Fibroblast of gingiva (primary cell): ENCODE results near the gene KASH5.

Experiments
- DNase-seq: peaks from one replicate; pipeline ENCODE4 v3.0.0-alpha.2; 2011; ENCODE audit warnings: low read depth

The KASH5 gene, protein sequence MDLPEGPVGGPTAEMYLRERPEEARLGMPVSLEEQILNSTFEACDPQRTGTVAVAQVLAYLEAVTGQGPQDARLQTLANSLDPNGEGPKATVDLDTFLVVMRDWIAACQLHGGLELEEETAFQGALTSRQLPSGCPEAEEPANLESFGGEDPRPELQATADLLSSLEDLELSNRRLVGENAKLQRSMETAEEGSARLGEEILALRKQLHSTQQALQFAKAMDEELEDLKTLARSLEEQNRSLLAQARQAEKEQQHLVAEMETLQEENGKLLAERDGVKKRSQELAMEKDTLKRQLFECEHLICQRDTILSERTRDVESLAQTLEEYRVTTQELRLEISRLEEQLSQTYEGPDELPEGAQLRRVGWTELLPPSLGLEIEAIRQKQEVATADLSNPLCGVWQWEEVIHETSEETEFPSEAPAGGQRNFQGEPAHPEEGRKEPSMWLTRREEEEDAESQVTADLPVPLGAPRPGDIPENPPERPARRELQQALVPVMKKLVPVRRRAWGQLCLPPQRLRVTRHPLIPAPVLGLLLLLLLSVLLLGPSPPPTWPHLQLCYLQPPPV

DNA sequence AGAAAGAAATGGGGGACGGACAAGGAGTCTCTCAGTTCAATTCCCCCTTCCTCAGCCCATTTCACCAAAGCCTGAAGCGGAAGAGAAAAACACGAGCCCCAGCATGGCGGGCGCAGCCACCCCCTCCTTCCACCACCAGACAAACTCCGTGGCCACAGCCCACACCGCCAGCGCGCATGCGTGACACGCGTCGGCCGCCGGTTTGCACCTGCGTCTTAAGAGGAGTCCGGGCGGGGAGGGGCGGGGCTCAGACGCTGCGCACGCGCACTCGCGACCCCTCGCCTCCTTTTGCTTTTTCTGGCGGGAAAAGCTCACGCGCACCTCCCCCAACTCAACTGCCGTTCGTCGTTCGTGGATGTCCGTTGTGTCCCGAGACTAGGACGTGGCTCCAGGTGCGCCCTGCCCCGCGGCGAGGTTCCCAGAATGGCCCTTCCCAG lies at the start of gene KASH5:
Gene KASH5, plus strand, starts transcription at position 314 of the 437 bp plus-strand sequence. CDS start 2,635 bp downstream, outside the sequence.
- DNase-seq: peak; percentile 50

DNA sequence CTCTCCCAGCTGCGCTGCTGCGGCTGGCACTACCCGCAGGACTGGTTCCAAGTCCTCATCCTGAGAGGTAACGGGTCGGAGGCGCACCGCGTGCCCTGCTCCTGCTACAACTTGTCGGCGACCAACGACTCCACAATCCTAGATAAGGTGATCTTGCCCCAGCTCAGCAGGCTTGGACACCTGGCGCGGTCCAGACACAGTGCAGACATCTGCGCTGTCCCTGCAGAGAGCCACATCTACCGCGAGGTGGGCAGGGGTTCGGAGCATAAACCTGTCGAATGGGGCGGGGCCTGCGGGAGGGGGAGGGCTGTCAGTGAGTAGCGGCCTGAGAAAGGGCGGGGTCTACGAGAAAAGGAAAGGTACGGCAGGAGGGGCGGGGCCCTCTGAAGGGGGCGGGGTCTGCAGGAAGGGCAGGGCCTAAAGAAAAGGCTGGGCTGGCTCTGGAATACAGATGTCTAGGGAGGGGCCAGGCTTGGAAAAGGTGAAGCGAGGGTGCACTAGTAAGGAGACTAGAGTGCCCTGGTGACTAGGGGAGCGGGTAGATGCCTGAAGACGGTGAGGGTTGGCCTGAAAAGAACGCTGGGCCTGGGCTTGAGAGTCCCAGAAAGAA lies 49.3 kb upstream of the KASH5 start:
- DNase-seq: no peak

DNA sequence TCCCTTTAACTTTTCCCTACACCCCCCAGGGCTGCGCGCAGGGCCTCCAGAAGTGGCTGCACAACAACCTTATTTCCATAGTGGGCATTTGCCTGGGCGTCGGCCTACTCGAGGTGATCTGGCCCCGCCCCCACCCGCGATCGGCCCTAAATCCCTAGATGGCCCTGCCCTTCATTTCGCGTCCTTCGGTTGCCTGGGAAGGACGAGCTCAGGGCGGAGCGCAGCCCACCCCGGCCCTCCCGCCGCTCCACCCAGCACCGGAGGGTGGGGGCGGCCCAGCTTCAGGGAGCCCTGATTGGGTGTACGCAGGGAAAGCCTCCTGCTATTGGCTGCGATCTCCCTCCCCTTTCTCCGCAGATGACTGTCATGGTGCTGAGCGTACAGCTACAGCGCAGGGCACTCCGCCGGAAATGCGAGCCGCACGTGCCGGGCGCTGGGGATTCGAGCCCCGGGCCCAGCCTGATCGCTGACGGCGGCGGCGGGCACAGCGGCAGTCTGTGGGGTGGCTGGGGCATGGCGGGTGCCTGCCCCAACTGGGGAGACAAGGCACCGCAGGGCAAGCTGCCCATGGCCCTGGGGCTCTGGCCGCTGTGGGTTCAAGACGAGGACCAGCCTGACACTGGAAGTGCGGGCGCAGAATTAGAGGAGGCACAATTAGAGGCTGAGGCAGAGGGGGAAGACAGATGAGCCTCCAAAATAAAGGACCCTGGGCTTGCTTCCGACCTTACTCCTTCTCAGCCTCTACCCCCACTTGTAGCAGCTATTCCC lies 48.6 kb upstream of the KASH5 start:
- peak; percentile 87 for DNase-seq

DNA sequence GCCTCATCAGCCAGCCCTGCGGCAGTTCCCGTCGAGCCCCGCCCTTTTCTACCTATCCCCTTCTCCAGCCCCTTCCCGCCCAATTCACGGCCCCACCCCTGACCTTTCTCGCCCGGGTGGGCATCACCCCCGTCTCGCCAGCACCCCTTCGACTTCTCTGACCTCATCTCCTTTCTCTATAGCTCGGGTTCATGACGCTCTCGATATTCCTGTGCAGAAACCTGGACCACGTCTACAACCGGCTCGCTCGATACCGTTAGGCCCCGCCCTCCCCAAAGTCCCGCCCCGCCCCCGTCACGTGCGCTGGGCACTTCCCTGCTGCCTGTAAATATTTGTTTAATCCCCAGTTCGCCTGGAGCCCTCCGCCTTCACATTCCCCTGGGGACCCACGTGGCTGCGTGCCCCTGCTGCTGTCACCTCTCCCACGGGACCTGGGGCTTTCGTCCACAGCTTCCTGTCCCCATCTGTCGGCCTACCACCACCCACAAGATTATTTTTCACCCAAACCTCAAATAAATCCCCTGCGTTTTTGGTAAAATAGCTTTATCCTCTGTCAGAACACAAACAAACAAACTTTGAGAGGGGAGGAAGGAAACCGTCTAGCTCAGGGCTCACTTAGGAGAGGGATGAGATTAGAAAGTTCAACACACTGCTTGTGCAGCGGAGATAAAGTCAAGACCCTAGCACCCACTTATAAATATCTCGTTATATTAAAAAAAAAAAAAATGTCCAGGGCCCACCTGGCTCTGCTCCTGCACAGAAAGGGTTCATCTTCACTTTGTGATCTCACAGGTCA lies 47.8 kb upstream of the KASH5 start:
- peak; percentile 13 for DNase-seq

DNA sequence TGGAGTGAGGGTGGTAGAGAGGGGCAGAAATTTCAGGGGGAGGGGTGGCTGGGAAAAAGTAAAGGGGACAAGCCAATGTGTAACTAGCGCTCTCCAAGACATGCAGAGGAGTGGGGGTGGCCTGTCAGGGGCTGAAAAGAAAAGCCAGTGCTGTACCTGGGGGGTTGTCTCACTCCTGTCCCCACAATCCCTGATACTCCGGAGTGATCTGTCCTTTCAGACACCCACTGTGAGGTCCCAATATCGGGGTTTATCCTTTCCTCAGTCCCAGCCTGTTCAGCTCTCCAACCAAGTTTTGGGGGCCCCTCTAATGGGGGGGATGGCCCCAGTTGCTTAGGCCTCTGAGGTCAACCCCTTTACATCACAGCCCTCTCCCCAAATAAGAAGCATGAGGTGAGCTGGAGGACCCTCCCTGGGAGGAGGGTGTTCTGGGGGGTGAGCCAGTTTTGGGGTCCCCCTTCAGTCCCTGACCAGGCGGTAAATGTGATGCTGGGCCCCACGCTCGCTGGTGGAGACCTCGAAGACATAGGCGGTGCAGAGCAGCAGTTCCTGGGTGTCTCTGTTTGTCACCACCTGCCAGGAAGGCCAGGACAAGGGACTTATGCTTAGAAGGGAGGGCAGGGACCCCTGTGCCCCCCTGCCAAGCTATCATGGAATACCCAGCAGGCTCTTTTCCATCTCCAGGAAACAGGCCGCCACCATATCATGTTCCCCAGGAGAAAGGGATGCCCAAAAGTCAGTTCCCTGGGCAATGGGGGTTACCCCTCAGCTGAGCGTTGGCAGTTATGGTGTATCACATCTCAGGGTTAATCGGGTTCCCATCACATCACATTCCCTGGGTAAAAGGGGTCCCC lies 47.0 kb upstream of the KASH5 start:
- no peak for DNase-seq

DNA sequence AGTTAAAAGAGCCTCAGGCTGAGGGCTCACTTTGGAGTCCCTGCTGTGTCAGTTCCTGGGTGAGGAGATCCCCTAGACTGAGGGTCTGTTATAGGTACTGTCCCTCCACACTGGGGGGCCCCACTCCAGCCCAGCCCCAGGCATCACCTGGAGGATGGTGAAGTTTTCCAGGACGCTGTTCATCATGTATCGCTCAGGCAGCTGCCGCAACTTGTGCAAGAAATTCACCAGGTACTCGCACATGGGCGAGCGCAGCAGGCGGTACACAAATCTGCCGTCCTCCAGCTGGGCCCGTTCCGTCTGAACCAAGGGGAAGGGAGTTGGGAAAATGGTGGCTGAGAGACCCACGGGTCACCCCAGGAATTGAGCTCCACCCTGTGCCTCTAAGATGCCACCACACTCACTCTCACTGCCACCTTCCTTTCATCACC lies 45.7 kb upstream of the KASH5 start:
- DNase-seq: no peak

DNA sequence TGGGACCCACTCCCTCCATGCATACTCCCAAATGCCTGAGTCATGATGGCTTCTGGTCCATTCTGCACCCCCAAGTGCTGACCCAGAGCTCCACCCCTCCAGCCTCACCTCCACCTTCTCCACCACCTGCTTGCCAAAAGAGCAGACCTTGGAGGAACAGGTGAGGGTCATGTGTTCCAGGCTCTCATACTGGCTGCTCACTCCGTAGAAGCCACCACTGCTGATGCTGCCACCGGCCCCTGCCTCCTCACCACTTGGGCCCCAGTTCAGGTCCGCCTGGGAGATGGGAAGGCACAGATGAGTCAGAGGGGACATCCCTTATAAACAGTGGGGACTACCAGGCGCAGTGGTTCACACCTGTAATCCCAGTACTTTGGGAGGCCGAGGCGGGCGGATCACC lies 44.9 kb upstream of the KASH5 start:
- no peak for DNase-seq

DNA sequence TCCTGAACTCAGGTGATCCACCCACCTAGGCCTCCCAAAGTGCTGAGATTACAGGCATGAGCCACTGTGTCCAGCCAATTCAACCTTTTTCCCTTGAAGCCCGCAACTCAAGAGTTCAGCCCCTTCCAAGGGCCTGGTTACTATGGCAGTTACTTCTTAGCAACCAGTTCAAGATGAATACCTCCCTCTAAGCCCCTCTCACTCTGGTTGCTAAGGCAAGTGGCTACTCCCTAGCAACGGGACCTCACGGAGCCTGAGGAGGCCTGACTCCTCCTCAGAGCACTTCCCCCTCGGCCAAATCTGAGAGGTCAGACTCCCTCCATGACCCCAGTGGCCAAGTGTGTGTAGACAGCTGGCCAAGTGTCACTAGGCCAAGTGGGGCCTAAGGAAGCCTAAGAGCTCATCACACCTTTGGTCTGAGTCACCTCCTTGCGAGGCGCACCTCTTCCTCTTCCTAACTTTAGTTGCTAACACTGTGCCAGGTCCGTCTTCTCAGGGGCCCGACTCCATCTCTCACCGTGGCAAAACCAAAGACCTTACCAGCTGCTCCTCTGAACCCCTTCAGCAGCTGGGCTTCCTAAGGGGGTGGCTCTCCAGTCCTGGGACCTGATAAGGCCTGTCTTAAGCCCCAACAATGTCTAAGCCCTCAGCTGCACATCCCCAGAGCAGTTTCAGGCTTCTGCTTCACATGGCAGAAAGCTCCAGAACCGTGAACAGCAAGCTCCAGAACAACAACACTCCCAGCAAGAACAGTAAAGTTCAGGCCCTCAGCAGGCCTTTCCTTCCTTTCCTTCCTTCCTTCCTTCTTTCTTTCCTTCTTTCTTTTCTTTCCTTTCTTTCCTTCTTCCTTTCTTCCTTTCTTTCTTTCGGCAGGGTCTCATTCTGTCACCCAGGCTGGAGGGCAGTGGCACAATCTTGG lies 43.3 kb upstream of the KASH5 start:
- DNase-seq: no peak

DNA sequence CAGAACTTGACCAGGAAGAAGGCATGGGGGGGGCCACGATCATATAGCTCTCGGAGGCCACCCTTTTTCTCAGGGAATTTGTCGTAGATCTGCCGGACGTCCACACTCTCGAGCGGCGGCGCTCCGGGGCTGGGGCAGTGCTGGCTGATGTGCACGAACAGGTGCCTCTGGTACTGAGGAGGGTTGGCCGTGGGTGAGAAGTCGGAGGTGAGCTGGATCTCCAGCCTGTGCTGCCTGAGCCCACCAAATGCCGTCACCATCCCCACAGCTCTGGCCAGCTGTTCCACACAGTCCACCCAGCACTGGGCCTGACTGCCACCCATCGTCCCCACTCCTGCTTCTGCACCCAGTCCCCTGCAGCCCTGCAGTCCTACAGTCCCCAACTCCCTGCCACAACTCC lies 40.9 kb upstream of the KASH5 start:
- no peak for DNase-seq

DNA sequence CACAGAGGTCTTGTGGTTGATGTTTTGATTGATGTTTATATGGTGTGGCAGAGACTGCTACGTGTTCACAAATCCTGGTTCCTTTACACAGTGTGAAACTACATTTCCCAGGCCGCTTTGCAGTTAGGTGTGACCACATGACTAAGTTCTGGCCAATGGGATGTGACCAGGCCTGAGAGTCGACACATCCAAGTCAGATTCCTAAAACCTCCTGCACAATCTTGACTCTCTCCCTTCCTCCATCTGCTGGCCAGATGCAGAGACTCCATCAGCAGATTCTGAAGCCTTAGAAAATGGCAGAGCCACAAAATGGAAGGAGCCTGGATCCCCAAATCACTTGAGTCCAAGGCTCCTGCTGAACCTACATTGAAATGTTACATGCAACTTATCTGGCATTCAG lies 40.2 kb upstream of the KASH5 start:
- peak; percentile 73 for DNase-seq

DNA sequence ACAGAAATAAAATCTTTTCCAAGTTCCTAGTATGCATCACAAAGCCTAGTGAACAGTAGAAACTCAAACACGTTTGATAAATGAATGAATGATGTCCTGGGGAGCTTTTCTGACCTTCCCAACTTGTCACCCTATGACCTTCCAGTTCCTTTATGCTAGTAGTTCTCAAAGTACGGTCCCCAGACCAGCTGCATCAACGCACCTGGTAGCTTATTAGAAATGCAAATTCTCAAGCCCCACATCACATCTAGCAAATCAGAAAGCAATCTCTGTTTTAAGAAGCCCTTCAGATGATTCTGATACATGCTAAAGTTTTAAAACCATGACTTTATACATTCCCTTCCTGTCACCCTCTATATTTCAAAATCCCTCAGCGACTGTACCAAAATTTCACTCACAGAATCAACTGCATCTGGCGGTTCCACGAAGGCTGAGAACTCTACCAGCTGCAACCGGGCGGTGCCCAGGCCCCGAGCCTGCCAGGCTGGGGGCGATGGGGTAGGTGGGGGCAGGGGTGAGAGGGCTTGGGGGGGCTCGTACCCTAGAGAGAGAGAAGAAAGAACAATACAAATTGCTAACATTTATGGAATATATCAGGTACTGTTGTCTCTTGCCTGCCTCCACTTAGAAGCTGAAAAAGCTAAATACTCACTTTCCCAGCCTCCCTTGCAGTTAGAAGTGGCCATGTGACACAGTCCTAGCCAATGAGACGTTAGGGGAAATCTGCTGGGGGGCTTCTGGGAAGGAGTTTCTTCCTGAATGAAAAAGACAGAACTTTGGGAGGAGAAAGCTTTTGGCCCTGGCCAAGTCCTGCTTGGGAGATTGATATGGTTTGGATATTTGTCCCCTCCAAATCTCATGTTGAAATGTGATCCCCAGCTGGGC lies 39.5 kb upstream of the KASH5 start:
- DNase-seq: no peak

DNA sequence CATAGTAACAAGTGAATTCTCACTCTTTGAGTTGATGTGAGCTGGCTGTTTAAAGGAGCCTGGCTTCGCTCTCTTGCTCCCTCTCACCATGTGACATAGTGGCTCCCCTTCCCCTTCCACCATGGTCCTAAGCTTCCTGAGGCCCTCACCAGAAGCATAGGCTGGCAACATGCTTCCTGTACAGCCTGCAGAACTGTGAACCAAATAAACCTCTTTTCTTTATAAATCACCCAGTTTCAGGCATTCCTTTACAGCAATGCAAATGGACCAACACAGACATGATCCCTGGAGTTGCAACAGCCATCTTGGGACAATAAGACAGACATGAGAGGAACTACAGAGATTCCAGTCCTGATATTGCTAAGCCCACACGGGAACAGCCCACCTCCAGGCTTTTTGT lies 38.5 kb upstream of the KASH5 start:
- DNase-seq: no peak

DNA sequence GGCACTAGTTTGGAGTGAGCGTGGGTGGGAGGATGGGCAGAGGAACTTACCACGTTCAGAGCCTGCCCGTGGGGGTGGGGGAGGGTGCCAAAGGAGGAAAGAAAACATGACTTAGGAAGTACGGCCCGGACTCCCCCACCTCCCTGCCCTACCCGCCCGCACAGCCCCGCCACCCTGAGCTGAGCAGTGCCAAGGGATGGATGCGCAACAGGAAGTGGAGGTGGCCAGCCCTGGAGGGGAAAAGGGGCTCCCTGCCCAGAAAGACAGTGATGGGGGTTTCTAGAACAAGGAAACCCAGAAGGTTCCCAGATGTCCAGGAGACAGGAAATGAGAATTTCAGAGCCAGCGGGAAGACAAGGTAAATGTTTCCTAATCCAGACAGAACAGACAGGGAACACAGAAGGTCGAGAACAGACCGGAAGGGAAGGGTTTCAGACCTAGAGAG lies 32.1 kb upstream of the KASH5 start:
- no peak for DNase-seq

DNA sequence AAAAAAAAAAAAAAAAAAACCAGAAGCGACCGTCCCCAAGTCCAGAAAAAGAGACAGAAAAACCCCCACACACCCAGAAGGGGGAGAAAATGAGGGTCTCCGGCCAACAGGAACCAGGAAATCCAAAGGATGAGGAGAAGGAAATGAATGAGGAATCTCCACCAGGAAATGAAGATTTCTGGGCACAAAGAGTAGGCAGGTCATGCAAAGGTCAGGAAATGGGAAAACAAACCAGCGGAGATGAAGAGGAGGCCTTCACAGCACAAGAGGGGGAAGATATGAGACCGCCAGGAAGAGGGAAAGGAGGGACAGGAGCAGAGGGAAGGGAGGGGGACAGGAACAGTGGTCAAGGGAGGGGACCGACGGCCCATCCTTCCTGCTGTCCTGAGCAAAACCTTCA lies 31.7 kb upstream of the KASH5 start:
- DNase-seq: no peak

DNA sequence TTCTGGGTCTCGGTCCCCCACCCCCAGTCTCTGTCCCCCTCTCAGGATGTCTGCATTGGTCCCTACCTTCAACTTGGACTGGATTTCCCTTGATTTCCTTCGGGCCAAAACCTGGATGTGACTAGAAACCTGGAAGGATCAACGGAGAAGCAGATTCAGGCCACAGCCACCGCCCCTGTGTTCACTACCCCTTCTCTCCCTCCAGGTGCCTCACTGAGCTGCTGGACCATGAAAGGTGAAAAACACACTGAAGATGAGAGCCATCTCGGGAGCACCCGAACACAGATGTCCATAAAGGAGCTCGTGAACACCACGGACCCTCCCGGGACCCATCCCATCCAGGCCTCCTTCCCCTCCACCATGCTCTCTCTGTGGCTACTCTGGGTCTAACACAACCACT lies 30.9 kb upstream of the KASH5 start:
- DNase-seq: no peak

DNA sequence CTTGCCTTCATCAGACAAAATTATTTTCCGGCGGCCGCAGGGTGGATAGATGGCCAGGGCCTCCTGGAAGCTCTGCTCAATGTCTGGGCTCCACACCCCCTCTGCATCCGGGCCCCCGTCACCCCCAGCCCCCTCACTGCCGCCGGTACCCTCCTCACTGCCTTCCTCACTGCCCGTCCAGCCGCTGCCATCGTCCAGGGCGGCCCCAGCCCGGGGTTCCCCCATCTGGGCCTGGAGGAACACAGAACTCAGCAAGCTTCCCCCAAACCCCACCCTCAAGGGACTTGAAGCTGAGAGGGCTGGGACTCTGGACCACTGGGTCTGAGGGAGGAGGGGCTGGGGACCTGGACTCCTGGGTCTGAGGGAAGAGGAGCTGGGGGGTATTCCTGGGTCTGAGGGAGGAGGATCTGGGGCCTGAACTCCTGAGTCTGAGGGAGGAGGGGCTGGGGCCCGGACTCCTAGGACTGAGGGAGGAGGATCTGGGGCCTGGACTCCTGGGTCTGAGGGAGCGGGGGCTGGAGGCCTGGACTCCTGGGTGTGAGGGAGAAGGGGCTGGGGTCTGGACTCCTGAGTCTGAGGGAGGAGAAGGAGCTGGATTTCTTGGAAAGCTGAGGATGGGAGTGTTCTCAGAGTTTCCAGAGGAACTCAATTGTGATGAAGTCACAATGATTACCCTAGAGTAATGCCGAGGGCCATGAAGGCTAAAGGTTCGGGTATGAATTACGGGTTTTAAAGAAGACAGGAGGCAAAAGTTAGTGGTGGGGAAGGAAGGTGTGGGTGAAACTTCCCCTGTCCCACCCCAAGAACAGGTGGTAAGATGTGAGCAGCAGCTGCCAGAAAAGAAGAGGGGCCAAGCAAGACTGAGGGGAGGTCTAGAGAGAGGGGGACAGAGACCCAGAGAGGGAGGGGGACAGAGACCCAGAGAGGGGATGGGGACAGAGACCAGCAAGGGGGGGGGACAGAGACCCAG lies 27.9 kb upstream of the KASH5 start:
- DNase-seq: no peak

DNA sequence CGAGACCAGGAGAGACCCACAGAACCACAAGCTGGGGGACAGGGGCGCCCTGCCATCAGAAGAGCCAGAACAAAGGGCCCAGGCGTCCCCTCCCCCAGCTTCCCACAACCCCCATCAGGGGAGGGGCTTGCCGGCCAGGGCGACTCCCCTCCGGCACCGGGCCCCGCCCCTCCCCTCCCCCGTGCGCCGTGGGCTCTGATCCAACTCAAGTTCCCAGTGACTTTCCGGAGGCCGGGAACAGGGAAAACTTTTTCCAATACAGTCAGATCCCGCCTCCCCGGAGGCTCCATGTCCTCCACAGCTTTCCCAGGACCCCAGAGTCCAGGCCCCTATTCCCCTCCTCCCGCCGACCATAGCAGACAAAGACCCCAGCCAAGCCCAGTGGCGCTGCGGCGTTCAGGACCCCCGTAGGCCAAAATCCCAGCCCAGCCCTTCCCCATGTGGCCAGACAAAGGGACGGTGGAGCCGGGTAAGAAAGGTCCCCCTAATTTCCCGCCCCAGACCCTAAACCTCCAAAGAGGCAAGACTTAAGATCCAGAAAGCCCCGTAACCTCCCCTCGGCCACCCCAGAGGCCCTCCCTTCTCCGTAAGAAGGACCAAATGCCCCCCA lies 26.5 kb upstream of the KASH5 start:
- DNase-seq: peak; percentile 75
